Mammary epithelial cell (primary cell): ENCODE results near the gene FERMT1.
"Not testable (repeated sequence)": the region's sequence is repeated elsewhere in the genome, so short reads cannot be mapped to it uniquely, and the experiment has no call there.

Source experiments
- CTCF ChIP-seq, 2 donors: IDR thresholded peaks in 1 of 2; conservative IDR thresholded peaks in 1 of 2; 2 replicates each; pipeline ENCODE4 v1.5.1; 2011 to 2012; ENCODE audit warnings: inconsistent platforms in 2 of 2, low read length in 2 of 2, mild to moderate bottlenecking in 2 of 2, control low read depth in 1 of 2, low read depth in 1 of 2; ENCODE audit not compliant: insufficient read depth in 1 of 2; ENCODE audit errors: extremely low read depth in 1 of 2
- EZH2 ChIP-seq: IDR thresholded peaks from 2 replicates; pipeline ENCODE4 v1.6.1; 2012; ENCODE audit warnings: low read length, inconsistent platforms, borderline replicate concordance

- TF ChIP-seq CTCF (conservative IDR thresholded peaks at IDR 0.05 in 1 of 2, IDR thresholded peaks at IDR 0.05 in 1 of 2; ENCODE audit: extremely low read depth in 1 of 2, insufficient read depth in 1 of 2, low read depth in 1 of 2, low read length in 2 of 2); EZH2: not testable (repeated sequence)
Measured at GRCh38 chr20:6112965-6113364, 9.9 kb downstream of the FERMT1 start.
